Measurements from ENCODE around the gene BNC2. TPM values are rescaled to one million over a fixed set of nuclear protein-coding genes. Genes with fewer than 3 reads are reported as not detected.

BNC2 gene
- total and polyA plus RNA-seq, 2 experiments from 2014 or later = 13.8 to 18.5 TPM

GRCh38 chr9:16705111-16705604, 165.3 kb downstream of the BNC2 start:
- Histone ChIP-seq H3K4me3 (peak overlapping the region; percentile 67), H3K9me3 (ENCODE audit: low read depth) (no peaks in the 10 kb centered on the region), H3K9ac (peak overlapping the region; percentile 83), H3F3A (ENCODE audit: insufficient read depth) (peaks cover 43% of the 10 kb centered on the region), H3K27ac (peak overlapping the region; percentile 96), H2AFZ (no peak overlapping the region), H3K79me2 (ENCODE audit: insufficient read depth) (peaks cover 59% of the 10 kb centered on the region), H3K4me1 (ENCODE audit: insufficient read depth) (peaks cover 49% of the 10 kb centered on the region), H3K9me2 (ENCODE audit: insufficient read depth) (no peaks in the 10 kb centered on the region), H3K36me3 (ENCODE audit: low read depth) (no peaks in the 10 kb centered on the region), H4K20me1 (ENCODE audit: insufficient read depth) (no peaks in the 10 kb centered on the region), H3K27me3 (replicated peaks; ENCODE audit: insufficient read depth) (no peaks in the 10 kb centered on the region), H3K4me2 (ENCODE audit: unreplicated experiment) (peak overlapping the region; percentile 92)
- in situ Hi-C loops (cut with MboI) = no loop called here
- TF ChIP-seq EZH2phosphoT487 (IDR thresholded peaks at IDR 0.05; ENCODE audit: insufficient read depth, low read depth) (0 out of 2 replicates have a peak, but pooled peaks have one; percentile 40), EZH2 (IDR thresholded peaks at IDR 0.05; ENCODE audit: insufficient read depth, poor library complexity, severe bottlenecking) (no peak)
- DNase-seq = peak; percentile 96
- WGBS, 2 experiments (ENCODE audit: low coverage in 1 of 2, low lambda C conversion rate in 2 of 2, missing lambda C conversion rate in 2 of 2) = 0 to 2% methylated on average over 9 of the region's 9 CpGs

GRCh38 chr9:16704116-16705110, 166.1 kb downstream of the BNC2 start:
- peak overlapping the region; percentile 83 for H3K9ac ChIP-seq

GRCh38 chr9:16701347-16701746, 169.1 kb downstream of the BNC2 start:
- H3K36me3 ChIP-seq (ENCODE audit: low read depth) = 0 out of 2 replicates have a peak, but pooled peaks cover 4% of the 10 kb centered on the region
- H3K9me3 ChIP-seq (ENCODE audit: low read depth) = no peaks in the 10 kb centered on the region
- in situ Hi-C loops (cut with MboI) = no loop called here
- no peak overlapping the region for H3K4me2 ChIP-seq (ENCODE audit: unreplicated experiment)
- H4K20me1 ChIP-seq (ENCODE audit: insufficient read depth) = no peaks in the 10 kb centered on the region
- DNase-seq = no peak
- WGBS, 2 experiments (ENCODE audit: low coverage in 1 of 2, low lambda C conversion rate in 2 of 2, missing lambda C conversion rate in 2 of 2) = 48 to 50% methylated on average over 2 of the region's 2 CpGs
- peaks cover 67% of the 10 kb centered on the region for H3K79me2 ChIP-seq (ENCODE audit: insufficient read depth)
- H3K4me1 ChIP-seq (ENCODE audit: insufficient read depth) = peaks cover 36% of the 10 kb centered on the region
- H3F3A ChIP-seq (ENCODE audit: insufficient read depth) = peaks cover 41% of the 10 kb centered on the region
- TF ChIP-seq EZH2phosphoT487 (IDR thresholded peaks at IDR 0.05; ENCODE audit: insufficient read depth, low read depth) (no peak), EZH2 (IDR thresholded peaks at IDR 0.05; ENCODE audit: insufficient read depth, poor library complexity, severe bottlenecking) (no peak)
- H3K27me3 ChIP-seq (replicated peaks; ENCODE audit: insufficient read depth) = no peaks in the 10 kb centered on the region
- H3K9ac ChIP-seq = no peak overlapping the region
- H3K9me2 ChIP-seq (ENCODE audit: insufficient read depth) = no peaks in the 10 kb centered on the region
- no peak overlapping the region for H2AFZ ChIP-seq
- no peak overlapping the region for H3K4me3 ChIP-seq
- no peak overlapping the region for H3K27ac ChIP-seq

More at GRCh38 chr9:16704116-16705110, 166.1 kb downstream of the BNC2 start:
- TF ChIP-seq EZH2phosphoT487 (IDR thresholded peaks at IDR 0.05; ENCODE audit: insufficient read depth, low read depth) (no peak), EZH2 (IDR thresholded peaks at IDR 0.05; ENCODE audit: insufficient read depth, poor library complexity, severe bottlenecking) (no peak)
- H3K4me2 ChIP-seq (ENCODE audit: unreplicated experiment) = peak overlapping the region; percentile 92
- peaks cover 49% of the 10 kb centered on the region for H3K4me1 ChIP-seq (ENCODE audit: insufficient read depth)
- peak overlapping the region; percentile 29; the same call in 1 of the 2 replicates for H2AFZ ChIP-seq
- H3K27me3 ChIP-seq (replicated peaks; ENCODE audit: insufficient read depth) = no peaks in the 10 kb centered on the region
- in situ Hi-C loops (cut with MboI) = no loop called here
- H3K4me3 ChIP-seq = peak overlapping the region; percentile 67
- H3K79me2 ChIP-seq (ENCODE audit: insufficient read depth) = peaks cover 60% of the 10 kb centered on the region
- H4K20me1 ChIP-seq (ENCODE audit: insufficient read depth) = no peaks in the 10 kb centered on the region
- DNase-seq = peak; percentile 55
- peaks cover 43% of the 10 kb centered on the region for H3F3A ChIP-seq (ENCODE audit: insufficient read depth)
- WGBS, 2 experiments (ENCODE audit: low coverage in 1 of 2, low lambda C conversion rate in 2 of 2, missing lambda C conversion rate in 2 of 2) = 1 to 2% methylated on average over 11 to 12 of the region's 12 CpGs
- no peaks in the 10 kb centered on the region for H3K36me3 ChIP-seq (ENCODE audit: low read depth)
- H3K9me3 ChIP-seq (ENCODE audit: low read depth) = no peaks in the 10 kb centered on the region
- H3K27ac ChIP-seq = peak overlapping the region; percentile 96
- H3K9me2 ChIP-seq (ENCODE audit: insufficient read depth) = no peaks in the 10 kb centered on the region

- H3K4me3 ChIP-seq = no peak overlapping the region
- H3K9ac ChIP-seq = no peak overlapping the region
- WGBS, 2 experiments (ENCODE audit: low coverage in 1 of 2, low lambda C conversion rate in 2 of 2, missing lambda C conversion rate in 2 of 2) = 95 to 97% methylated on average over 3 of the region's 3 CpGs
- no peak overlapping the region for H3K4me2 ChIP-seq (ENCODE audit: unreplicated experiment)
- 0 out of 2 replicates have a peak, but pooled peaks cover 4% of the 10 kb centered on the region for H3K36me3 ChIP-seq (ENCODE audit: low read depth)
- H3K27ac ChIP-seq = no peak overlapping the region
- no peak overlapping the region for H2AFZ ChIP-seq
- peaks cover 96% of the 10 kb centered on the region for H3K79me2 ChIP-seq (ENCODE audit: insufficient read depth)
- H3K9me2 ChIP-seq (ENCODE audit: insufficient read depth) = no peaks in the 10 kb centered on the region
- H3F3A ChIP-seq (ENCODE audit: insufficient read depth) = no peaks in the 10 kb centered on the region; the same call in 1 of the 2 replicates
- in situ Hi-C loops (cut with MboI) = no loop called here
- DNase-seq = no peak
- H3K27me3 ChIP-seq (replicated peaks; ENCODE audit: insufficient read depth) = no peaks in the 10 kb centered on the region
- H4K20me1 ChIP-seq (ENCODE audit: insufficient read depth) = no peaks in the 10 kb centered on the region
- H3K4me1 ChIP-seq (ENCODE audit: insufficient read depth) = 0 out of 2 replicates have a peak, but pooled peaks cover 7% of the 10 kb centered on the region
- TF ChIP-seq EZH2 (IDR thresholded peaks at IDR 0.05; ENCODE audit: insufficient read depth, poor library complexity, severe bottlenecking) (no peak), EZH2phosphoT487 (IDR thresholded peaks at IDR 0.05; ENCODE audit: insufficient read depth, low read depth) (no peak)
- no peaks in the 10 kb centered on the region for H3K9me3 ChIP-seq (ENCODE audit: low read depth)
These were observed 176.9 kb downstream of the BNC2 start for GRCh38 chr9:16693616-16694015.

Data from GM23248 (cell line).